ENCODE data around the gene ZNF644.
"Not testable (repeated sequence)": the region's sequence is repeated elsewhere in the genome, so short reads cannot be mapped to it uniquely, and the experiment has no call there.

ZNF644 gene

DNA sequence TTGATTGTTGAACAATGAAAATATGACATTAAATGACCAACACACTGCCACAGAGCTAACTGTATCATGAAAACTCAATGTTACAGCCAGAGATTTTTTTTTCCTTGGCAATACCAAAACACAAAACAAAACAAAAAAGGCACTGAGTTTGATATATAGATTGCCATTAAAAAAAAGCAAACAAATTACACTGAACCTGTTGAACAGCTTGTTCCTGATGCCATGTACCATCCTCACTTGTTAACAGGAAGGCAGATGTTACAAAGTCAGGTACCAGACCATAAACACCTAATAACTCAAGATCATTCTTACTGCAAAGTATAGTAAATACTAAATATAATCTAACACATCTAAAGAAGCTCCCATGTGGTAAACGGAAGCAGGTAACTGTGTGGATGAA lies 75.2 kb downstream of the ZNF644 start:
- Histone ChIP-seq H3K4me3 (ENCODE audit: low read depth, low read length) (no peak overlapping the region), H3K27me3 (replicated peaks) (no peaks in the 10 kb centered on the region), H3K36me3 (replicated peaks) (no peaks in the 10 kb centered on the region), H3K27ac (no peak overlapping the region)
- in situ Hi-C loops (cut with HindIII; ENCODE audit: low pct_ligation_motif_present, low sequenced_read_pairs), result no loop called here
- TF ChIP-seq, protein P1, sequence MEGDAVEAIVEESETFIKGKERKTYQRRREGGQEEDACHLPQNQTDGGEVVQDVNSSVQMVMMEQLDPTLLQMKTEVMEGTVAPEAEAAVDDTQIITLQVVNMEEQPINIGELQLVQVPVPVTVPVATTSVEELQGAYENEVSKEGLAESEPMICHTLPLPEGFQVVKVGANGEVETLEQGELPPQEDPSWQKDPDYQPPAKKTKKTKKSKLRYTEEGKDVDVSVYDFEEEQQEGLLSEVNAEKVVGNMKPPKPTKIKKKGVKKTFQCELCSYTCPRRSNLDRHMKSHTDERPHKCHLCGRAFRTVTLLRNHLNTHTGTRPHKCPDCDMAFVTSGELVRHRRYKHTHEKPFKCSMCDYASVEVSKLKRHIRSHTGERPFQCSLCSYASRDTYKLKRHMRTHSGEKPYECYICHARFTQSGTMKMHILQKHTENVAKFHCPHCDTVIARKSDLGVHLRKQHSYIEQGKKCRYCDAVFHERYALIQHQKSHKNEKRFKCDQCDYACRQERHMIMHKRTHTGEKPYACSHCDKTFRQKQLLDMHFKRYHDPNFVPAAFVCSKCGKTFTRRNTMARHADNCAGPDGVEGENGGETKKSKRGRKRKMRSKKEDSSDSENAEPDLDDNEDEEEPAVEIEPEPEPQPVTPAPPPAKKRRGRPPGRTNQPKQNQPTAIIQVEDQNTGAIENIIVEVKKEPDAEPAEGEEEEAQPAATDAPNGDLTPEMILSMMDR (IDR thresholded peaks at IDR 0.05; ENCODE audit: low read depth, low read length, missing control alignments), result no peak
- no peak for DNase-seq

DNA sequence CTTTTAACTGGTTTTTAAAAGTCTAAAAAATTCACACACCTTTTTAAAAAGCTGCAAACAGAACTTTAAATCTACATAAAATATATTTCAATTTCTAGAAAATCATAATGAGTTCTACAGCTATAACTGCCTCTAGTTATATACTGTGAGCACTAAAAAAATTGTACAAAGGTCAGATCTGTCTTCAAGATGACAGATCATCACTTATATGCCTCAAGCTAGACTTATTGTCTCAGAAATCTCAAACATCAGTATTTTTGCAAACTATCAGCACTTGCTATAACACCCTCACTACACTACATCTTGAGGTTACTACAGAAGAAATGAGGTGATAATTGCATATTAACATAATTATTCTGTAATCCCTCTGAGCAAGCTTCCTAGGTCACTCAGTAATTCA lies 76.5 kb downstream of the ZNF644 start:
- H3K36me3 ChIP-seq (replicated peaks), result no peaks in the 10 kb centered on the region
- no peak overlapping the region for H3K4me3 ChIP-seq (ENCODE audit: low read depth, low read length)
- TF ChIP-seq, protein P1 (IDR thresholded peaks at IDR 0.05; ENCODE audit: low read depth, low read length, missing control alignments), result no peak
- H3K27me3 ChIP-seq (replicated peaks), result no peaks in the 10 kb centered on the region
- no peak for DNase-seq
- in situ Hi-C loops (cut with HindIII; ENCODE audit: low pct_ligation_motif_present, low sequenced_read_pairs), result no loop called here
- no peak overlapping the region for H3K27ac ChIP-seq

DNA sequence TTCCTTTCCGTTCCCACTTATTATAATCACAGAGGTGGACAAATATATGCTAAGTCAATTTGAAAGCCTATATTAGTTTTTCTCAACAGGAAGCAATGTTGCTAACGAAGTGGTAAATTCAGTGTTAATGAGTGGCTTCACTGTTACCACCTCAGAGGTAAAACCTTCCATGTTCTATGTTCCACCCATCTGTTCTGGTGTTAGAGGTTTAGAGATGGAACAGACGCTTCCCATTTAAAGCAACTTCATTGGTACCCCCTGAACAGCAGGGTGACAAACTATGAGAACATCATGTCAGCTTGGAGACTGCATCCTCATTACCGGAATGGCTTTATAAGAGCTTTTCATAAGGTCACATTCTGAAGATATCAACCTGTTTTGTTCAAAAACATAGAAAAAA lies 77.9 kb downstream of the ZNF644 start:
- DNase-seq, result no peak
- in situ Hi-C loops (cut with HindIII; ENCODE audit: low pct_ligation_motif_present, low sequenced_read_pairs), result no loop called here
- Histone ChIP-seq H3K27me3 (replicated peaks) (no peaks in the 10 kb centered on the region), H3K27ac (no peak overlapping the region), H3K36me3 (replicated peaks) (peaks cover 6% of the 10 kb centered on the region), H3K4me3 (ENCODE audit: low read depth, low read length) (no peak overlapping the region)
- TF ChIP-seq, protein P1 (IDR thresholded peaks at IDR 0.05; ENCODE audit: low read depth, low read length, missing control alignments), result no peak

DNA sequence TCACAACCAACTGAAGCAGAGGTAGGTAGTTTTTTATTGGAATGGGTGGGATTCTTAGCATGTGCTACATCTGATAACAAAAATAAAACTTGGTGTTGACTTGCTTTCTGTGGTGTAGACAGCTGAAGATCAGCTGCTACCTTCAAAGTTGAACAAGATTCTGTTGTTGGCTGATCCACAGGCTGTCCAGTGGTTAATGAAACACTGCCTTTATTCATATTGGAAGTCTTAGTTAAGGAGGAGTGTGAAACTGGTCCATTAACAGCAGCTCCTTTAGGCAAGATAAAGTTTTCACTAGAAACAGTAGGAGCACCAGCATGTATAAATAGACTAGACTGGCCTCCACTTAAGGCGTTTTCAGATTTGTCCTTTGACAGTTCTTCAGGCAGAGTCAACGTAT lies 81.1 kb downstream of the ZNF644 start:
- in situ Hi-C loops (cut with HindIII; ENCODE audit: low pct_ligation_motif_present, low sequenced_read_pairs), result no loop called here
- TF ChIP-seq, protein P1 (IDR thresholded peaks at IDR 0.05; ENCODE audit: low read depth, low read length, missing control alignments), result no peak
- DNase-seq, result no peak

DNA sequence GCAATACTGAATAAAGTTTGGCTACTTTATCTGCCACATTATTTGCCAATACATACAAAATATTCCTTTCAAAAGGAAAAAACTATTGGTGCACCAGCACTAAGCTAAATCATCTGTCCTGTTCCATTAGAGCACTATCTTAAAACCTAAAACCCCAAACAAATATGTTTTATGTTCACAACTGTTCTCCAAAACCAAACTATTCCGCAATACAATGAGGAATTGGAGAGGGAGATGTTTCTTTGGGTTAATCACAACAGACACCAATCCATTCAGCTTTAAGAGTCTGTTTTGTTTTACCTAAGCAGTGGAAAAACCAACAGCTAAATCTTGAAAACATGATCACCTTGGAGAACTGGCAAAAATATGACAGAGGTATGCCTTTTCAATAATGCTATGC lies 85.1 kb downstream of the ZNF644 start:
- H3K27ac ChIP-seq, result no peak overlapping the region
- TF ChIP-seq, protein P1 (IDR thresholded peaks at IDR 0.05; ENCODE audit: low read depth, low read length, missing control alignments), result no peak
- DNase-seq, result no peak
- in situ Hi-C loops (cut with HindIII; ENCODE audit: low pct_ligation_motif_present, low sequenced_read_pairs), result no loop called here
- H3K36me3 ChIP-seq (replicated peaks), result peaks cover 9% of the 10 kb centered on the region
- H3K4me3 ChIP-seq (ENCODE audit: low read depth, low read length), result no peak overlapping the region
- no peaks in the 10 kb centered on the region for H3K27me3 ChIP-seq (replicated peaks)

More for the DNA sequence above, 81.1 kb downstream of the ZNF644 start:
- H3K27me3 ChIP-seq (replicated peaks), result no peaks in the 10 kb centered on the region
- H3K36me3 ChIP-seq (replicated peaks), result peaks cover 9% of the 10 kb centered on the region
- no peak overlapping the region for H3K4me3 ChIP-seq (ENCODE audit: low read depth, low read length)
- H3K27ac ChIP-seq, result no peak overlapping the region

DNA sequence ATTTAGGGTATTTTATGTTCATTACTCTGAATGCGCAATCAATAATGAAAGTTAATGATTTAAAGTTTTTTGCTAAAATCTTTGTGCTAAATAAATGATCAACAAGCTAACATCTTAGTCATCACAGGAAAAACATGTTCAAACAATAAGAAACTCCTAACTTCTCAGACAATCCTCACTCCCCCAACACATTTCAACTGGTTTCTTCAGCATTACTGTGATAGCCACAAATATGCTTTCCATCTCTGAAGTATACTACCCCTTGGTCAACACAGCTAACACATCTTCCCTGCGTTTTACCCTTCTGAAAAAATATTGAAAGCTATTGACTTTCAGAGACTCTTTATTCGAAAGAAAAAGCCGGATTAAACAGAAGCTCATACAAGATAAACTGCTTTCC lies 85.8 kb downstream of the ZNF644 start:
- Histone ChIP-seq H3K36me3 (replicated peaks) (peaks cover 9% of the 10 kb centered on the region), H3K27me3 (replicated peaks) (no peaks in the 10 kb centered on the region), H3K27ac (no peak overlapping the region), H3K4me3 (ENCODE audit: low read depth, low read length) (no peak overlapping the region)
- TF ChIP-seq, protein P1 (IDR thresholded peaks at IDR 0.05; ENCODE audit: low read depth, low read length, missing control alignments), result no peak
- in situ Hi-C loops (cut with HindIII; ENCODE audit: low pct_ligation_motif_present, low sequenced_read_pairs), result no loop called here
- DNase-seq, result no peak

DNA sequence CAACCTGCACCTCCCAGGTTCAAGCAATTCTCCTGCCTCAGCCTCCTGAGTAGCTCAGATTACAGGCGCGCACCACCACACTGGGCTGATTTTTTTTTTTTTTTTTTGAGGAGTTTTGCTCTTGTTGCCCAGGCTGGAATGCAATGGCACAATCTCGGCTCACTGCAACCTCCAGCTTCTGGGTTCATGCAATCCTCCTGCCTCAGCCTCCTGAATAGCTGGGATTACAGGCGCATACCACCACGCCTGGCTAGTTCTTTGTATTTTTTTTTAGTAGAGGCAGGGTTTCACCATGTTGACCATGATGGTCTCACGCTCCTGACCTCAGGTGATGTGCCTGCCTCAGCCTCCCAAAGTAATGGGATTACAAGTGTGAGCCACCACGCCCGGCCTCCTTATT lies 93.6 kb downstream of the ZNF644 start:
- in situ Hi-C loops (cut with HindIII; ENCODE audit: low pct_ligation_motif_present, low sequenced_read_pairs); DNase-seq; H3K36me3 ChIP-seq (replicated peaks); H3K4me3 ChIP-seq (ENCODE audit: low read depth, low read length); H3K27ac ChIP-seq; H3K27me3 ChIP-seq (replicated peaks): not testable (repeated sequence)

DNA sequence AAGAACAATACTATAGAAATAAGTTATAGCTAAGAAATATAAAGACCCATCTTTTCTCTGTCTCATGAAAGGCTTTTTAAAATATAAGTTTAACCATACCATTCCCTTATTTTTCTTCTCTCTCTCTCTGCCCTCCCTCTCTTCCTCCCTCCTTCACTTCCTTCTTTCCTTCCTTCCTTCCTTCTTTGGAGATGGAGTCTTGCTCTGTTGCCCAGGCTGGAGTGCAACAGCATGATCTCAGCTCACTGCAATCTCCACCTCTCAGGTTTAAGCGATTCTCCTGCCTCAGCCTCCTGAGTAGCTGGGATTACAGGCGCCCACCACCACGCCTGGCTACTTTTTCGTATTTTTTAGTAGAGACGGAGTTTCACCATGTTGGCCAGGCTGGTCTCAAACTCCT lies 94.2 kb downstream of the ZNF644 start:
- H3K36me3 ChIP-seq (replicated peaks); H3K27me3 ChIP-seq (replicated peaks); H3K4me3 ChIP-seq (ENCODE audit: low read depth, low read length); DNase-seq; in situ Hi-C loops (cut with HindIII; ENCODE audit: low pct_ligation_motif_present, low sequenced_read_pairs); H3K27ac ChIP-seq: not testable (repeated sequence)

All from brain microvascular endothelial cell (primary cell).